Measurements from ENCODE around the gene CTDSPL. TPM values are rescaled to one million over a fixed set of nuclear protein-coding genes. Genes with fewer than 3 reads are reported as not detected.

Gene CTDSPL
- total RNA-seq, 1 donor from 2014 or later: 107 TPM

DNA sequence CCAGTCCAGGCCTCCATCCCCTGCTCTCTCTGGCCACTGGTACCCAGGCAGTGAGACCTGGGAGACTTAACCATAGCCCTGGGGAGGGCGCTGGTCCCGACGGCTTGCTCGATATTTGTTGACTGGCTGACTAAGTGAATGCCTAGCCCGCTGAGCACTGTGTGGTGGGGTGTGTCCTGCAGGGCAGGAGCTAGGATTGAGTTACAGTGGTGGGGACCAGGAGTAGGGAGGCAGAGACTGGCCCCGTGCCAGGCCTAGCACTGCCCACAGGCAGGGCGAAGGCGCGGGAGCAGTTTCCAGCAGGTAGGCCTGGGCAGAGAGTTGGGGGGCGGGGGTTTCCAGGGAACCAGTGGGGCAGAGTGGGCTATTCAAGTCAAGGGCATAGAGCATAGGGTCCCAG, 128.8 kb downstream of the CTDSPL start, which contains the start of gene VILL:
Gene VILL, plus strand, starts transcription at position 260 of the 400 bp plus-strand sequence. CDS start 2,887 bp downstream, outside the sequence.
- no peak for DNase-seq

DNA sequence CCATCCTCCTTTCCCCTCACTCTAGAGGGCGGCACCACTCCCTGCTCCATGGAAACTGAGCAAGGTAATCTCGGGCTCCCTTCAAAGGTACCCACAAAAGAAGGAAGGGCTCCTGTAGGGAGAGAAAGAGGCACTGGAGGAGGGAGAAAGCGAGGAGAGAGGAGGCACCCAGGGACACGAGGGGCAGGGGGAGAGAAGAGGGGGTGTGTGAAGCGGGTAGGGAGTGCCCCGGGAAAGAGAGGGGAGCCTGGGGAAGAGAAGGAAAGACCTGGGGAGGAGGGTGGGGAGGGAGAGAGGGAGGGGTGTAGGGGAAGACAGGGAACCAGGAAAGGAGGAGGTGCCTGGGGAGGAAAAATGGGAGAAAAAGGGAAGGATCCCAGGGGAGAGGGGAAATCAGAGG, 129.4 kb downstream of the CTDSPL start:
- no peak for DNase-seq

DNA sequence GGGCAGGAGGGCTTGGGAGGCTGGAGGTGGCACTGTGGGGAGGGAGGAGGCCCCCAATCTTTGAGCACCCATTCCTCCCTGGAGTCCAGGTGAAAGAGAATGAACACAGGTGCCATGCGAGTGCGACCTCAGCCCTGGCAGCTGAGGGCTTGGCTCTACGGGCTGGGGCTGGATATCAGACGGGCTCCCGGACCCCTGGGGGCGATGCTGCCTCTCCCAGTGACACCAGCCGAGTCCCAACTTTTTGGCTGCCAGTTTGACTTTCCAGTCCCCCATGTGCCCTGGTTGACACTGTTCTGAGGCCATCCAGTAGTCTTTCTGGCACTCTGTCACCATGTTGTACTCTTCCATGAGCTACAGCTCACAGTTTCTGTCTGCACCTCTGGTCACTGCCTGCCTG, 130.1 kb downstream of the CTDSPL start:
- DNase-seq: no peak

DNA sequence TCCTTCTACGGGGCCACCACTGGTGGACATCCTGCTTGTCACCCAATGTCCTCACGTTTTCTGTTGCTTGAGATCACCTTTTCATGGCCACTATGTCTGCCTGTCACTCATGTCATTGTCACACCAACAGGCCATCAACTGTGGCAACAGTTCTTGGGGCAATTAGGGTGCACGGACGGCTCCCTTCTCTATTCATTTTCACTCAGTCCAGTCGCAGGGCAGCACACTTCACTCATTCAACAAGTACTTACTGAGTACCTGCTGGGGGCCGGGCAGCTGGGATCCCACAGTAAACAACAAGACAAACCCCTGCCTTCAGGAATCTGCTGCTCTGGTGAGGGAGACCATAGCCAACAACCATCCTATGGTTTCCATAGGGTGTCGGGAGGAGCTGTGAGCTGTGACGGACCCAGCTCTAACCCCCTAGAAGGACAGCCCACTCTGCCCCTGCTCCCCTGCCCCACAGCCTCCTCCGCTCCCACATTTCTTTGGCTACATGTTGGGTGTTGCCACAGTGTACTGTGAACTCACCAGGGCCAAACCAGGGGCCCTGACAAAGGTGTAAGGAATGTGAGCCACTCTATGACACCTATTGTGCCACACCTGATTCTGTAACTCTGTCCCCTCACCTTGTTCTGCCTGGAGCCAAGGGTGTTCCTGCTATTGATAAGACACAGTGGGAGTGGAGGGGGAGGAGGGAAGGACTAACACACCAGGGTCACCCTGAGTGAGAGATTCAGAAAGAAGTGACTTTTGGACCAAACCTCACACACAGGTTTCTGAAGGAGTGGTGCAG, 130.8 kb downstream of the CTDSPL start:
- no peak for DNase-seq

DNA sequence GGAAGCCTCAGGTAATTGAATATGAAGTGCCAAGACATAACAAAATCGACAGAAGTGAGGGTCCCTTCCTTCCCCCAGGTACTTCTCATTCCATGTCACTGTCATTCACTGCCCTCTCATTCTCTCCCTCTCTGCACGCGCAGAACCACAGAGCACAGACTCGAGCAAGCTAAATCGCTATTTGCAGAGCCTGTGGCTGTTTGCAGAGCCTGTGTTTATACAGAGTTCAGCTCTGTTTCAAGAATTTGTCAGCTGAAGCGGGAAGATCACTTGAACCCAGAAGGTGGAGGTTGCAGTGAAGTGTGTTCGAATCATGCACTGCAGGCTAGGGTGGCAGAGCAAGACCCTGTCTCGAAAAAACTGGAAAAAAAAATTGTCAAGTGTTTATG, 131.4 kb downstream of the CTDSPL start:
- no peak for DNase-seq

DNA sequence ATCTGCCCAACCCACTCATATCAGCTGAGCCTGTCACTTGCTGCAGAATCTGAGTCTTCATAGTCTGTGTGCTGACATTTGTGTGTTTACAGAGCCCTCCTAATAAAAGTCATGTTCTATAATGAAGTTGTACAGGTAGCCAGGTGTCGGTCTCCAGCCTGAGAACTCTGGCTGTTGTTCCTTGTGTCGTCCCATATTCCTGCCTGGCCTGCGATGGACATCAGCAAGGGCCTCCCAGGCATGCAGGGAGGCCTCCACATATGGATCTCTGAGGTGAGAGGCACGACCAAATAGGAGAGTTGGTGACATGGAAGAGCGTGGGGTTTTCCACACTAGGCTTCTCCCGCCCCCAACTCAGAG, 131.8 kb downstream of the CTDSPL start:
- DNase-seq: no peak

DNA sequence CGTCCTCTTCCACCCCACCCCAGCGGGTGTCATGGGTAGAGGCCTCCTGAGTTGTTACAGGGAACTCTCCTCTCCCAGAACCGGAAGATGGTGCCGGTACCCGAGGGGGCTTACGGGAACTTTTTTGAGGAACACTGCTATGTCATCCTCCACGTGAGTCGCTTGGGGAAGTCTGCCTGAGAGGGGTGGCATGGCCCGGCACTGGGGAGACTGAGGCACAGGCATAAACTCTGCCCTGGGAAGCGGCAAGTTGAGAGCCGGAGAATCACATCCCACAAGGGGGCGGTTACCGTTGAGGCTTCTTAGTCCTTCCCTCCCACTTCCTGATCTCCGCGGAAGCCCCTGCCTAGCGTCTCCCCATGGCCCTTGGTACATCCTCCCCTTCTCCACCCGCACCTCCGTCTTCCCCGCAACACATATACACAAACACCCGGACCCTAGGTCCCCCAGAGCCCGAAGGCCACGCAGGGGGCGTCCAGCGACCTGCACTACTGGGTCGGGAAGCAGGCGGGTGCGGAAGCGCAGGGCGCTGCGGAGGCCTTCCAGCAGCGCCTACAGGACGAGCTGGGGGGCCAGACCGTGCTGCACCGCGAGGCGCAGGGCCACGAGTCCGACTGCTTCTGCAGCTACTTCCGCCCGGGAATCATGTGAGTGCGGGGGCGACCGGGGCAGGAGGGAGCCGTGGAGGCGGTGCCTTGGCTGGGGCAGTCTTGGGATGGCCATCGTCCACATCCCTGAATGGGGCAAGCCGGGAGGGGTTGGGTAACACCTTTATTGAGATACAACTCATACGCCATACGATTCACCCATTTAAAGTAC, 132.3 kb downstream of the CTDSPL start:
- DNase-seq: peak; percentile 81

DNA sequence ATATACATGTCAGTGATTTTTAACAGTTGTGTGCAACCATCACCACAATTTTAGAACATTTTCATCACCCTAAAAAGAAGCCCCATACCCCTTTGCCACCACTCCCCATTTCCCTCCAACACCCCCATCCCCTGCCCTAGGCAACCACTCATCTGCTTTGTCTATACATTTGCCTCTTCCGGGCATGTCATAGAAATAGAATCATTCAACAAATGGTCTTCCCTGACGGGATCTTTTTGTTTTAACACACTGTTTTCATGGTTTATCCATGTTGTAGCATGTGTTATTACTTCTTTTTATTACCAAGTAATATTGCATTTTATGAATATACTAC, 132.9 kb downstream of the CTDSPL start:
- no peak for DNase-seq

DNA sequence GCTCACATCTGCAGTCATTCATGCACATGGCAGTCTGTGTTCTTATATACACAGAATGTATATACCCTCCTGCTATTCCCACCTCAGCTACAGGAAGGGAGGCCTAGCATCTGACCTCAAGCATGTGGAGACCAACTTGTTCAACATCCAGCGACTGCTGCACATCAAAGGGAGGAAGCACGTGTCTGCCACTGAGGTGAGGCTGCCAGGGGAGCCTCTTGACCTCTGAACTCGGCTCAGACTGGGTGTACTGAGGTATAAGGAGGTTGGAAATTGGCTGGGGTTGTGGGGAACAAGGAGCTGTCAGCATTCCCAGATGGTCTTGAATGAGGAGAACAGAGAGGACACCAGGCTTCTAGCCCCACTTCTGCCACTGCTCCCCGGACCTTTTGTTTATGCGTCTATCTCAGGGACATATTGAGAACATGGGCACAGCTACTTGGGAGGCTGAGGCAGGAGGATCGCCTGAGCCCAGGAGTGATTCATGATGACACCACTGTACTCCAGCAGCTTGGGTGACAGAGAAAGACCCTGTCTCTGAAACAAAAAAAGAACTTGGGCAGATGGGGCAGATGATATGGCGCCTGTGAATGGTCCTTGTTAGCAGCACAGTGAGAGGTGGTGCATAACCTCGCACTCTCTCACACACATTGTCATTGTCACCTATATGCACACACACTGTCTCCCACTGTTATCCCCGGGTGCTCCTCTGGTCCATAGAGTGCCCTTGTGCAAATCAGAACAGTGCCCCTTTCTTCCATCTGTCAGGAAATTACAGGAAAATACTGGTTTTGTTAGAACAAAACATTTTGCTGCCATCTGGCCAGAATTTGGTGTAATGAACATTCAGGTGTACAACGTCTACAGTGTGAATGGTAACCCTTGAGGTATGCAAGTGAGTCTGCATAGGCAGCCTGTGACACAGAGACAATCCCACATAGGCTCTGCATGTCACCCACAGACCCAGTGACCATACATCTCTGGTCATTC, 134.3 kb downstream of the CTDSPL start:
- DNase-seq: no peak

DNA sequence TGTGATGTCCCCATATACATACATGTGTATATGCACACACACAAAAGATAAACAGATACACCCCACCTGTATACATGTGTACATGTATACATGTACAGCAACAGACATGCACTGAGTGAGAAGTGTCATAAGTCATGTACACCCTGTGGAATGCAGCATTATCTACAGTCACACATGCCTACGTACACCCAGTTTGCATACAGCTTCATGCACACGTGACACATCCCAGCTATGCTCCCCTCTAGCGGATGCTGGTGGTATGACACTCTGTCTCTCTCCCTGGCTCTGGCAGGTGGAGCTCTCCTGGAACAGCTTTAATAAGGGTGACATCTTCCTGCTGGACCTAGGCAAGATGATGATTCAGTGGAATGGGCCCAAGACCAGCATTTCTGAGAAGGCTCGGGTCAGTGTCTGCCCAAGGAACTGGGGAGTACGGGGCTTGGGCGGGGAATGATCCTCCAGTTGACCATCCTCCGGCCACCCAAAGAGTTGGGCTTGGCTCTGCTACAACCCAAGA, 135.2 kb downstream of the CTDSPL start:
- DNase-seq: peak; percentile 93

DNA sequence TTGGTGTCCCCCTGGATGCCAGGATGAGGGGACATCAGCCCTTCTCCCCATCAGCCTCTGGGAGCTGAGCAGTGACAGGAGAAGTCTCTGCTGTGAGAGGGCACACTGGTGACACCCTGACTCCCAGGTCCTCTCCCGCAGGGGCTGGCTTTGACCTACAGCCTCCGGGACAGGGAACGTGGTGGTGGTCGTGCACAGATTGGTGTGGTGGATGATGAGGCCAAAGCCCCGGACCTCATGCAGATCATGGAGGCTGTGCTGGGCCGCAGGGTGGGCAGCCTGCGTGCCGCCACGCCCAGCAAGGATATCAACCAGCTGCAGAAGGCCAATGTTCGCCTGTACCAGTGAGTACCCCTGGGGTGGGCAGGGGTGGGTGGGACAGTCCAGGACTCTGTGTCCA, 135.7 kb downstream of the CTDSPL start:
- no peak for DNase-seq

DNA sequence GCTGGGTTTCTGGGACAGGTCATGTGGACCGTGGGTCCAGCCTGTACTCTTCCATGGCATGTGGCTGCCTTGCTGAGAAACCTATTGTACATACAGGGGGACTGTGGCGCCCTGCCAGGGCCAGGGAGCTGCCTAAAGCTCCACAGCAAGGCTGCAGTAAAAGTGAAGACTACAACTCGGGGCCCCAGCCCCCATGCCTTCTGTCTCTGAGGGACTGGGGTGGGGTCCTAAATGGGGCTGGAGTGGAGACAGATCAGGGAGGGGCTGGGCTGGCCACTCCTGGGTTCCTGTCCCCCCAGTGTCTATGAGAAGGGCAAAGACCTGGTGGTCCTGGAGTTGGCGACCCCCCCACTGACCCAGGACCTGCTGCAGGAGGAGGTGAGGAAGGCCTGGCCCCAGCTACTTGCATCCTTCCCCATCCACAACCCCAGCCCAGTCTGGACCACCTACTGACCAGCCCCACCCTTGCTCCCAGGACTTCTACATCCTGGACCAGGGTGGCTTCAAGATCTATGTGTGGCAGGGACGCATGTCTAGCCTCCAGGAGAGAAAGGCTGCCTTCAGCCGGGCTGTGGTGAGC, 136.2 kb downstream of the CTDSPL start:
- no peak for DNase-seq

DNA sequence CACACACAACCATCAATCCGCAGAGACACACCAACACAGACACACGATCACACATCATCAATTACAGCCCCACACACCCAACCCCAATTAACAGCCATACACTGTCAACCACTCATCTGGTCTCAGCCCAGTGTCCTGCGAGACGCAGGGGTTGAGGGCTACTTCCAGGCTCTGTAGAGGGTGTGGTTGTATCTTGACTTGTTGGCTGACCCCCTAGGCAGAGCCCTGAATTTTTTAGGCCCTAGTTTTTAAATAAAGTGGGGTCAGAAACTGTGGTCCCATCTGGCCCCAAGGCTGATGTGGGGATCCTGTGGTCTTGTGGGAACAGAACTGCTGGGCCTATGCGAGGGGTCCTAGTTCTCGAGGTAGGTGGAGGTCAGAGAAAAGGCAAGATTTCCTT, 138.2 kb downstream of the CTDSPL start:
- DNase-seq: no peak

DNA sequence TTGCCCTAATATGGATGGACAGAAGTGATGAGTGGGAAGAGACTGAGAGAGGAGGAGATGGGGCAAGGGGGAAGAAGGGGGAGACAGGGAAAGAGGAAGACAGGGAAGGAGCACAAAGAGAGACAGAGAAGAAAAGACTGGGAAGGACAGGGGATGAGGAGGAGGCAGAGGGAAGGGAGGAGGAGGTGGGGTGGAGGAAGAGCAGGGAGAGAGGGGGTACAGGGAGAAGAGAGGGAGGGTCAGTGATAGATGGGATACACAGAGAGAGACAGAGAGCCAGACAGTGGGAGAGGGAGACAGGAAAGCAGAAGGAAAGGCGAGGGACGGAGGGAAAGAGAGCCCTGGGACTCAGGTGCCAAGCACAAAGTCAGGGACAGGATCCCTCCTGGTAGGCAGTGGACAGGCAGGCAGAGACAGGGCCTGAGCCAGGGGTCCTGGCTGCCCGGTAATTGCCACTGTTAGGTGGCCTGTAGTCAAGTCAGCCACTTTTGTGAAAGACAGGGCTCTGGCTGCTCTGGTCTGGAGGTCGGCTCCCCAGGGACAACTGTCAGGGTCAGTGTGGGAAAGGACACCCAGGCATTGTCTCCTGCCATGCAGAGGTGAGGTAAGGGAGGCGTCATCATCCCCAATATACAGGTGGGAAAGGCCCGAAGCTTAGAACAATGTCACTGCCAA, 138.7 kb downstream of the CTDSPL start:
- DNase-seq: no peak

DNA sequence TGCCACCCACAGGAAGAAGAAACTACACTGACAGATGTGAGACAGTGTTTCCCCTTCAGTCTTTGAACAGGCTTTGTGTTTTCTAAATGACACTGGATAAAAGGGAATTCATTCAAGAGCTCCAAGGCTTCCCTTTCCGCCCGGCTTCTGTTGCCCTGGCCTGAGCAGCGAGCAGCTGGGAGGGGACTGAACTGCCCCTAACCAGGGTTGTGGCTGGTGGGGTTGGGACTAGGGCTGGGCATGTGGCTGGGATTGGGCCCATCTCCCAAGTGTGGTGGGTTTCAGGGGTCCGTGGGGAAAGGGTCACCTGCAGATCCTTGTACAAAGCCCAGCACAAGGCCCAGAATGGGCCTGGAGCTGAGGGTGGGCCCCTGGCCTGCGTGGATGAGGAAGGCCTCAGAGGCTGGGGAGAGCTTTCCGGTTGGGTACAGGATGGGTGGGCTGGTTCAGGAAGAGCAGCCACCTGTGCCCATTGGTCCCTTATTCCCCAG, 139.3 kb downstream of the CTDSPL start:
- no peak for DNase-seq

DNA sequence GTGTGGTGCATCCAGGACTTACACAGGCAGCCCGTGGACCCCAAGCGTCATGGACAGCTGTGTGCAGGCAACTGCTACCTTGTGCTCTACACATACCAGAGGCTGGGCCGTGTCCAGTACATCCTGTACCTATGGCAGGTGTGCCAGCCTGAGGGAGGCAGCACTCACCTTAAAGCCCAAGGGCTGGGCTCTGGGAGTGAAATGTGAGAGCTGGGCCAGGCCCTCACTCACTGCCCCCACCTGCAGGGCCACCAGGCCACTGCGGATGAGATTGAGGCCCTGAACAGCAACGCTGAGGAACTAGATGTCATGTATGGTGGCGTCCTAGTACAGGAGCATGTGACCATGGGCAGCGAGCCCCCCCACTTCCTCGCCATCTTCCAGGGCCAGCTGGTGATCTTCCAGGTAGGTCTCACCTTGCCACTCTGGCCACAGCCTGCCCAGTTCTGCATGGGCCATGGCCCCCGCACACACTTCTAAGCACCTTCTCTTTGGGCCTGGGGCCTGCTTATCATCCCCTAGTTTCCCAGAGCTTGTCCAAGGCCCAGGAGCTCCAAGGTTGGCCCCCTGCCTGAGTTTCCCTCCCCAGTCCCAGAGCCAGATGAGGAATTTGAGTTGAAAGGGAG, 139.9 kb downstream of the CTDSPL start:
- DNase-seq: no peak

DNA sequence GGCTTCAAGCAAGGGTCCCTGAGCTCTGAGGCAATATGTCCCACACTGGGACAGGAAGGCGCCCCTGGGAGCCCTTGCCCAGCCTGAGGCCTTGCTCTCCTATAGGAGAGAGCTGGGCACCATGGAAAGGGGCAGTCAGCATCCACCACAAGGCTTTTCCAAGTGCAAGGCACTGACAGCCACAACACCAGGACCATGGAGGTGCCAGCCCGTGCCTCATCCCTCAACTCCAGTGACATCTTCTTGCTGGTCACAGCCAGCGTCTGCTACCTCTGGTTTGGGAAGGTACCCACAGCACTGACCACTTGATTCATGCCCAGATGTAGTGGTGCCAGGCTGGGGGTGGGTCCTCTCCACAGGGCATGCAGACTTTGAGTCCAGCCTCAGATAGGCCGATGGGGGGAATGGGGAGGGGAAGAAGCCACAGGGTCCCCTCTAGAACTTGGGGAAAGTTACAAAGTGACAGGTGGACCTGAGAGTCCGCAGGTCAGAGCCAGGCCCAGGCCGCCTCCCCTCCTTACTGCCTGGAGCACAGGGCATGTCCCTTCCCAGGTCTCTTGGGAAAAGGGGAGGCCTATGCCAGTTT, 140.7 kb downstream of the CTDSPL start:
- DNase-seq: no peak

DNA sequence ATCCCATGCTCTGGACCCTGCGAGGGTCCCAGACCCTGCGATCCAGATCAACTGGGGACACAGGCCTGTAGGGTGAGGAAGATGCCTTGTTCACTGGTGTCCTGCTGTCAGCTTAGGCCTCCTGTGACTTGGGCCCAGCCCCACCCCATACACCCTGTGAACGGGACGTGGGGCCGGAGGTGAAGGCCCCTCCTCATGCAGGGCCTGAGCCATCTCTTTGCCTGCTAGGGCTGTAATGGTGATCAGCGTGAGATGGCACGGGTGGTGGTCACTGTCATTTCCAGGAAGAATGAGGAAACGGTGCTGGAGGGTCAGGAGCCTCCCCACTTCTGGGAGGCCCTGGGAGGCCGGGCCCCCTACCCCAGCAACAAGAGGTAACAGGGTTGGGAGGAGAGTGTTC, 141.3 kb downstream of the CTDSPL start:
- DNase-seq: no peak

DNA sequence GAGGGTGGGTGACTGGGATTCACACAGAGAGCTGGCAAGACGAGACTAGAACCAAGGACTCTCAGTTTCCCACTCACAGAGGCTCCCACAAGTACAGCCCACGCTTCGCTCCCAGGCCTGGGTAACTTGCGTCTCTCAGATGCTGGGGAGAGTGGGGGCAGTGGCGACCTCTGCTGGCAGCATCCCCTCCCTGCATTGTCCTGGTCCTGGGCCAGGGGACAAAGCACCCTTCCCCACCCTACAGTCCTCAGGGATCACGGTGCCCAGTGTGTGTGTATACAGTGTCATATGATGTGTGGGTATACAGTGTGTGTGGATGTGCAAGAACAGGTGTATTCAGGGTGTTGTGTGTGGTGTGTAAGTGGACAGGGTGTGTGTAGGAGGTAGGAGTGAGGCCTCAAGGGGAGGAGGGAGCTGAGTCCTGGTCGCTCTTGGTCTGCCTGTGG, 141.7 kb downstream of the CTDSPL start:
- DNase-seq: peak; percentile 71

DNA sequence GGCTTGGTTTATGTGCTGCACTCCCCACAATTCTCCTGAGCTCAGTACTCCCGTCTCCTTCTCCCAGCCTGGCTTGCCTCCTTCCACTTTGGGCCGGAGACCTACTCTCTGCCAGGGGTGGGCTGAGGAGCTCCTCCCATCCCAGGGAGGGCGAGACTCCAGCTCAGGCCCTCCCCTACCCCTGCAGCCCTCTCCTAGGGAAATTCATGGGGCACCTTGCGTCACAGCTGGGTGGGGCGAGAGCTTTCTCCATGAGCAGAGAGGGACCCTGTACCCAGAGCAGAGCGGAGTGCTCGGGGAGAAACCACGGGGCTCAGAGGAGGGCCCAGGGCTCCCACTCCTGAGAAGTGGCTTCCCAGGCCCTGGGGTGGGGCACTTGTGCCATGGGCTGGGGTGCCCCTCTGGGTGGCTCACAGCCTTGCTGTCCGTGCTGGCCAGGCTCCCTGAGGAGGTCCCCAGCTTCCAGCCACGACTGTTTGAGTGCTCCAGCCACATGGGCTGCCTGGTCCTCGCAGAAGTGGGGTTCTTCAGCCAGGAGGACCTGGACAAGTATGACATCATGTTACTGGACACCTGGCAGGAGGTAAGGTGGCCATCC, 142.2 kb downstream of the CTDSPL start:
- DNase-seq: no peak

Measured in dermis blood vessel endothelial cell (primary cell).